Neural cell (in vitro differentiated cells): ENCODE results near the gene ST6GAL1. TPM values are rescaled to one million over a fixed set of nuclear protein-coding genes. Genes with fewer than 3 reads are reported as not detected.
"Not testable (repeated sequence)": the region's sequence is repeated elsewhere in the genome, so short reads cannot be mapped to it uniquely, and the experiment has no call there.

Experiments
- H2AFZ ChIP-seq: fragments of 200-600, 300-800 bp; sonication (generic), shearing (Covaris generic); 2 replicates; pipeline ENCODE4 v1.6.0; 2014; ENCODE audit warnings: low read depth, mild to moderate bottlenecking, antibody characterized with exemption, low read length, moderate library complexity
- H3F3A ChIP-seq: fragments of 200-600 bp; shearing (Covaris generic); 2 replicates; pipeline ENCODE4 v1.6.1; 2016; ENCODE audit warnings: mild to moderate bottlenecking, moderate library complexity, mixed read lengths, antibody characterized with exemption, low read length; ENCODE audit not compliant: insufficient read depth, poor library complexity, severe bottlenecking
- H3K27ac ChIP-seq: fragments of 200-600, 300-800 bp; sonication (generic), shearing (Covaris generic); 2 replicates; pipeline ENCODE4 v1.5.1; 2014; ENCODE audit warnings: mild to moderate bottlenecking, low read length, moderate library complexity
- H3K27me3 ChIP-seq: fragments of 300-800, 200-600 bp; sonication (generic), shearing (Covaris generic); 2 replicates; pipeline ENCODE4 v1.6.0; 2014; ENCODE audit warnings: mild to moderate bottlenecking, low read depth, low read length, moderate library complexity; ENCODE audit not compliant: insufficient read depth
- H3K36me3 ChIP-seq: fragments of 300-800, 200-600 bp; sonication (generic), shearing (Covaris generic); 2 replicates; pipeline ENCODE4 v1.5.1; 2014; ENCODE audit warnings: mild to moderate bottlenecking, antibody characterized with exemption, low read length, moderate library complexity; ENCODE audit not compliant: insufficient read depth
- H3K4me2 ChIP-seq: fragments of 300-800, 200-600 bp; sonication (generic), shearing (Covaris generic); 2 replicates; pipeline ENCODE4 v1.6.0; 2014; ENCODE audit warnings: mild to moderate bottlenecking, low read length
- H3K4me3 ChIP-seq: fragments of 300-800, 200-600 bp; sonication (generic), shearing (Covaris generic); 2 replicates; pipeline ENCODE4 v1.5.1; 2014; ENCODE audit warnings: mild to moderate bottlenecking, low read length, moderate library complexity
- H3K79me2 ChIP-seq: fragments of 200-600 bp; shearing (Covaris generic); replicated peaks from 2 replicates; pipeline ENCODE4 v1.6.0; 2014; ENCODE audit warnings: mild to moderate bottlenecking, low read length, moderate library complexity; ENCODE audit not compliant: insufficient read depth
- H3K9ac ChIP-seq: fragments of 300-800, 200-600 bp; sonication (generic), shearing (Covaris generic); 2 replicates; pipeline ENCODE4 v1.6.1; 2016; ENCODE audit warnings: mild to moderate bottlenecking, low read length, mixed read lengths
- H3K9me2 ChIP-seq: fragments of 200-600 bp; shearing (Covaris generic); 2 replicates; pipeline ENCODE4 v1.6.1; 2016; ENCODE audit warnings: mild to moderate bottlenecking, low read length, mixed read lengths; ENCODE audit not compliant: insufficient read depth
- H3K9me3 ChIP-seq: fragments of 200-600, 300-800 bp; sonication (generic), shearing (Covaris generic); 2 replicates; pipeline ENCODE4 v1.6.1; 2016; ENCODE audit warnings: mild to moderate bottlenecking, mixed run types, low read length, moderate library complexity, mixed read lengths
- H4K20me1 ChIP-seq: fragments of 200-600 bp; shearing (Covaris generic); 2 replicates; pipeline ENCODE4 v1.6.1; 2016; ENCODE audit warnings: mild to moderate bottlenecking, mixed run types; ENCODE audit not compliant: insufficient read depth
- EP300 ChIP-seq: fragments of 450-650 bp; conservative IDR thresholded peaks from 2 replicates; pipeline ENCODE4 v1.6.1; 2014; ENCODE audit warnings: antibody characterized with exemption, mild to moderate bottlenecking, moderate library complexity; ENCODE audit not compliant: poor library complexity, severe bottlenecking
- EZH2 ChIP-seq: fragments of 200-600, 300-800 bp; shearing (Covaris generic), sonication (generic); IDR thresholded peaks from 2 replicates; pipeline ENCODE4 v1.6.1; 2014; ENCODE audit warnings: antibody characterized with exemption, low read length, borderline replicate concordance, mild to moderate bottlenecking; ENCODE audit not compliant: insufficient read depth, poor library complexity, severe bottlenecking
- MXI1 ChIP-seq: fragments of 450-650 bp; conservative IDR thresholded peaks from 2 replicates; pipeline ENCODE4 v1.6.1; 2014; ENCODE audit warnings: antibody characterized with exemption, mild to moderate bottlenecking; ENCODE audit not compliant: poor library complexity, severe bottlenecking
- POLR2AphosphoS5 ChIP-seq: IDR thresholded peaks from 2 replicates; pipeline ENCODE4 v1.6.1; 2012
- RAD21 ChIP-seq: fragments of 450-650 bp; conservative IDR thresholded peaks from 2 replicates; pipeline ENCODE4 v1.6.1; 2014; ENCODE audit warnings: antibody characterized with exemption, mild to moderate bottlenecking, moderate library complexity
- SMC3 ChIP-seq: fragments of 450-650 bp; conservative IDR thresholded peaks from 2 replicates; pipeline ENCODE4 v1.6.1; 2014; ENCODE audit warnings: antibody characterized with exemption, mild to moderate bottlenecking, moderate library complexity; ENCODE audit not compliant: poor library complexity
- TAF1 ChIP-seq: IDR thresholded peaks from 2 replicates; pipeline ENCODE4 v1.6.1; 2012; ENCODE audit warnings: low read depth
- polyA plus RNA-seq: library from polyadenylated mRNA; depleted of rRNA; stranded (reverse); fragments of >200 nt; gene quantifications from 2 replicates; pipeline ENCODE4 v1.2.3, GENCODE V29; 2014
- TF ChIP-seq, protein P1 (sequence below): IDR thresholded peaks from 2 replicates; pipeline ENCODE4 v1.6.1; 2012; ENCODE audit warnings: borderline replicate concordance
- TF ChIP-seq, protein P2 (sequence below): fragments of 450-650 bp; IDR thresholded peaks from 2 replicates; pipeline ENCODE4 v1.5.1; 2014; ENCODE audit warnings: antibody characterized with exemption, mild to moderate bottlenecking, moderate library complexity; ENCODE audit not compliant: poor library complexity, severe bottlenecking

The ST6GAL1 gene
- polyA plus RNA-seq, 1 donor from 2014 or later = 17.6 TPM

DNA sequence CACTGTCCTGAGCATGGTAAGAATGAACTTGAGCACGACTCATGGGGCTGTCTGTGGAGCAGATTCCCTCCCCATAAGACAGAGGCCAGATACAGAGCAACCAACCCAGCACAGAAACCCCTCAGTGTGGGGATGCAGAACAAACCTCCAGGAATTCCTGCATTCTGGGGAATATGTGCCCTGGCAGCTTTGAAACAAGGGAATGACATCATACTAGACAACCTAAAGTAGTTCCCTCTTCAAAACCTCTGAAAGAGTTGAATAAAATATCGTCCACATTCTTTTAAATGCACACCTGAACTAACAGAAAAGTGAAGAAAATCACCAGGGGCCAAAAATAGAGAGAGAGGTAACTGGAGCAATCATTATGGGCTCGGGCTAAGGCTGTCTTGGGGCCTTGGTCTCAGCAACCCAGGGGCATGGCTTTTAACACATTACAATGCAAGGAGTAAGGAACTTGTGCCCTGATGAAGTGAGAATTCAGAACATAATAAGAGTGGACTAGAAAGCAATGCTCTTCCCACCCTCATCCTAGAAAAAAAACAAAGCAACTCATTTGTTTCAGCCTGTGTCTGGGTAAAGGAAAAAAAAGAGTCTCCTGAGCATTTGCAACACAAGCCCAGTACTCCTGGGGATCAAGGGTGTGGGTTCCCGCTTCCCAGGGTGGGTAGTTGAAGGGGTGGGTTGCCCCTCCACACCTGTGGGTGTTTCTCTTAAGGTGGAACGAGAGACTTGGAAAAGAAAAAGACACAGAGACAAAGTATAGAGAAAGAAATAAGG lies 43.9 kb upstream of the ST6GAL1 start:
- TF ChIP-seq SMC3 (no peak), EP300 (no peak), TAF1 (no peak), MXI1 (no peak), RAD21 (no peak), EZH2 (no peak), POLR2AphosphoS5 (no peak)
- TF ChIP-seq, protein P1, sequence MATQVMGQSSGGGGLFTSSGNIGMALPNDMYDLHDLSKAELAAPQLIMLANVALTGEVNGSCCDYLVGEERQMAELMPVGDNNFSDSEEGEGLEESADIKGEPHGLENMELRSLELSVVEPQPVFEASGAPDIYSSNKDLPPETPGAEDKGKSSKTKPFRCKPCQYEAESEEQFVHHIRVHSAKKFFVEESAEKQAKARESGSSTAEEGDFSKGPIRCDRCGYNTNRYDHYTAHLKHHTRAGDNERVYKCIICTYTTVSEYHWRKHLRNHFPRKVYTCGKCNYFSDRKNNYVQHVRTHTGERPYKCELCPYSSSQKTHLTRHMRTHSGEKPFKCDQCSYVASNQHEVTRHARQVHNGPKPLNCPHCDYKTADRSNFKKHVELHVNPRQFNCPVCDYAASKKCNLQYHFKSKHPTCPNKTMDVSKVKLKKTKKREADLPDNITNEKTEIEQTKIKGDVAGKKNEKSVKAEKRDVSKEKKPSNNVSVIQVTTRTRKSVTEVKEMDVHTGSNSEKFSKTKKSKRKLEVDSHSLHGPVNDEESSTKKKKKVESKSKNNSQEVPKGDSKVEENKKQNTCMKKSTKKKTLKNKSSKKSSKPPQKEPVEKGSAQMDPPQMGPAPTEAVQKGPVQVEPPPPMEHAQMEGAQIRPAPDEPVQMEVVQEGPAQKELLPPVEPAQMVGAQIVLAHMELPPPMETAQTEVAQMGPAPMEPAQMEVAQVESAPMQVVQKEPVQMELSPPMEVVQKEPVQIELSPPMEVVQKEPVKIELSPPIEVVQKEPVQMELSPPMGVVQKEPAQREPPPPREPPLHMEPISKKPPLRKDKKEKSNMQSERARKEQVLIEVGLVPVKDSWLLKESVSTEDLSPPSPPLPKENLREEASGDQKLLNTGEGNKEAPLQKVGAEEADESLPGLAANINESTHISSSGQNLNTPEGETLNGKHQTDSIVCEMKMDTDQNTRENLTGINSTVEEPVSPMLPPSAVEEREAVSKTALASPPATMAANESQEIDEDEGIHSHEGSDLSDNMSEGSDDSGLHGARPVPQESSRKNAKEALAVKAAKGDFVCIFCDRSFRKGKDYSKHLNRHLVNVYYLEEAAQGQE = no peak
- TF ChIP-seq, protein P2, sequence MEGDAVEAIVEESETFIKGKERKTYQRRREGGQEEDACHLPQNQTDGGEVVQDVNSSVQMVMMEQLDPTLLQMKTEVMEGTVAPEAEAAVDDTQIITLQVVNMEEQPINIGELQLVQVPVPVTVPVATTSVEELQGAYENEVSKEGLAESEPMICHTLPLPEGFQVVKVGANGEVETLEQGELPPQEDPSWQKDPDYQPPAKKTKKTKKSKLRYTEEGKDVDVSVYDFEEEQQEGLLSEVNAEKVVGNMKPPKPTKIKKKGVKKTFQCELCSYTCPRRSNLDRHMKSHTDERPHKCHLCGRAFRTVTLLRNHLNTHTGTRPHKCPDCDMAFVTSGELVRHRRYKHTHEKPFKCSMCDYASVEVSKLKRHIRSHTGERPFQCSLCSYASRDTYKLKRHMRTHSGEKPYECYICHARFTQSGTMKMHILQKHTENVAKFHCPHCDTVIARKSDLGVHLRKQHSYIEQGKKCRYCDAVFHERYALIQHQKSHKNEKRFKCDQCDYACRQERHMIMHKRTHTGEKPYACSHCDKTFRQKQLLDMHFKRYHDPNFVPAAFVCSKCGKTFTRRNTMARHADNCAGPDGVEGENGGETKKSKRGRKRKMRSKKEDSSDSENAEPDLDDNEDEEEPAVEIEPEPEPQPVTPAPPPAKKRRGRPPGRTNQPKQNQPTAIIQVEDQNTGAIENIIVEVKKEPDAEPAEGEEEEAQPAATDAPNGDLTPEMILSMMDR = no peak
- no peak overlapping the region for H2AFZ ChIP-seq

DNA sequence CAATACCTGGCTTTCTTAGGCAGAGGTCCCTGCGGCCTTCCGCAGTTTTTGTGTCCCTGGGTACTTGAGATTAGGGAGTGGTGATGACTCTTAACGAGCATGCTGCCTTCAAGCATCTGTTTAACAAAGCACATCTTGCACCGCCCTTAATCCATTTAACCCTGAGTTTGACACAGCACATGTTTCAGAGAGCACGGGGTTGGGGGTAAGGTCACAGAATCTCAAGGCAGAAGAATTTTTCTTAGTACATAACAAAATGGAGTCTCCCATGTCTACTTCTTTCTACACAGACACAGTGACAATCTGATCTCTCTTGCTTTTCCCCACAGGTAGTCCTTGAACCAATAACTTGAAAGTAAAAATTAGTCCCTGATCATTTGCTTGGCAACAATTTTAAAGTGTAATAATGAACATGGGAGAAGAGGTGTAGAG lies 42.8 kb upstream of the ST6GAL1 start:
- H2AFZ ChIP-seq, H3K9me3 ChIP-seq, H3K9ac ChIP-seq, H3K4me3 ChIP-seq, H3K27me3 ChIP-seq, H3K36me3 ChIP-seq, H3F3A ChIP-seq, H3K79me2 ChIP-seq, H3K9me2 ChIP-seq, H3K27ac ChIP-seq, H4K20me1 ChIP-seq, H3K4me2 ChIP-seq: not testable (repeated sequence)

More for the DNA sequence above, 43.9 kb upstream of the ST6GAL1 start:
- Histone ChIP-seq H3K9me2 (no peaks in the 10 kb centered on the region), H3K4me3 (no peak overlapping the region), H3K4me2 (no peak overlapping the region), H3K79me2 (no peaks in the 10 kb centered on the region), H3K9me3 (no peaks in the 10 kb centered on the region), H3F3A (no peaks in the 10 kb centered on the region), H3K36me3 (no peaks in the 10 kb centered on the region), H4K20me1 (no peaks in the 10 kb centered on the region), H3K9ac (no peak overlapping the region), H3K27me3 (no peaks in the 10 kb centered on the region), H3K27ac (no peak overlapping the region)
